ENCODE data around the gene DMXL1.

DNA sequence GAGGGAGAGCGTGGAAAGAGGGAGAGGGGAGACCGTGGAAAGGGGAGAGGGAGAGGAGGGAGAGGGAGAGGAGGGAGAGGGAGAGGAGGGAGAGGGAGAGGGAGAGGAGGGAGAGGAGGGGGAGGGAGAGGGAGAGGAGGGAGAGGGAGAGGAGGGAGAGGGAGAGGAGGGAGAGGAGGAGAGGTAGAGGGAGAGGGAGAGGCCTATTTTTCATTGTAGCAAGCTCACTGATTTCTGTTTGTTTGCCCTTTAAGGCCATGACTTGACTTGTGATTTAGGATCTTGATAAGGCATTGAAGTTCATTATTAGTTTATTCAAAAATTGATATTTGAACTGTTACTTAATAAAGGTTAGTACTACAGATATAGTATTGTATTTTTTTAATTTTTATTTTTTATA lies 52.4 kb downstream of the DMXL1 start:
- TF ChIP-seq, protein P1, sequence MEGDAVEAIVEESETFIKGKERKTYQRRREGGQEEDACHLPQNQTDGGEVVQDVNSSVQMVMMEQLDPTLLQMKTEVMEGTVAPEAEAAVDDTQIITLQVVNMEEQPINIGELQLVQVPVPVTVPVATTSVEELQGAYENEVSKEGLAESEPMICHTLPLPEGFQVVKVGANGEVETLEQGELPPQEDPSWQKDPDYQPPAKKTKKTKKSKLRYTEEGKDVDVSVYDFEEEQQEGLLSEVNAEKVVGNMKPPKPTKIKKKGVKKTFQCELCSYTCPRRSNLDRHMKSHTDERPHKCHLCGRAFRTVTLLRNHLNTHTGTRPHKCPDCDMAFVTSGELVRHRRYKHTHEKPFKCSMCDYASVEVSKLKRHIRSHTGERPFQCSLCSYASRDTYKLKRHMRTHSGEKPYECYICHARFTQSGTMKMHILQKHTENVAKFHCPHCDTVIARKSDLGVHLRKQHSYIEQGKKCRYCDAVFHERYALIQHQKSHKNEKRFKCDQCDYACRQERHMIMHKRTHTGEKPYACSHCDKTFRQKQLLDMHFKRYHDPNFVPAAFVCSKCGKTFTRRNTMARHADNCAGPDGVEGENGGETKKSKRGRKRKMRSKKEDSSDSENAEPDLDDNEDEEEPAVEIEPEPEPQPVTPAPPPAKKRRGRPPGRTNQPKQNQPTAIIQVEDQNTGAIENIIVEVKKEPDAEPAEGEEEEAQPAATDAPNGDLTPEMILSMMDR (IDR thresholded peaks at IDR 0.05; ENCODE audit: low read length): no peak
- no peak for TF ChIP-seq EZH2 (optimal IDR thresholded peaks at IDR 0.05; ENCODE audit: low read depth, low read length)
- no peak for TF ChIP-seq EZH2phosphoT487 (IDR thresholded peaks at IDR 0.05; ENCODE audit: low read length)
